HepG2 (cell line): ENCODE measurements around the gene ZNF207. TPM values are rescaled to one million over a fixed set of nuclear protein-coding genes. Genes with fewer than 3 reads are reported as not detected.

ENCODE experiments used
- ATAC-seq: fragments of 200-7000 bp; cut with Tn5 transposase; 3 replicates; pipeline ENCODE4 v1.9.1; 2020; ENCODE audit warnings: mild to moderate bottlenecking, moderate library complexity
- BruUV-seq: library from RNA; stranded (reverse); fragments of 400-500 nt; replicated peaks from 2 replicates; lab custom pipeline; 2021; lab: Mats Ljungman, UMichigan
- CTCF ChIA-PET: fragments of 300-600 bp; formaldehyde crosslinking; extraction: SDS; loops from one replicate; lab custom pipeline; 2021; ENCODE audit warnings: low total read pairs, inconsistent platforms, low intra/inter-chr PET ratio; lab: Yijun Ruan, JAX
- POLR2A ChIA-PET: fragments of 350-600 bp; sonication (Branson Sonifier 250); formaldehyde crosslinking; loops from one replicate; lab custom pipeline; 2020; ENCODE audit warnings: antibody characterized with exemption, inconsistent platforms; lab: Yijun Ruan, JAX
- DNase-seq: peaks from one replicate; pipeline ENCODE4 v3.0.0-alpha.2; 2015; ENCODE audit warnings: low spot score
- FAIRE-seq: peaks from 3 replicates; lab custom pipeline; 2011; peaks lifted over from hg19 to GRCh38; lab: Jason Lieb, UNC
- H2AFZ ChIP-seq: one replicate; pipeline ENCODE4 v1.6.1; 2011; ENCODE audit warnings: low read length, inconsistent platforms
- H3K27ac ChIP-seq: fragments of 300-600 bp; 3 replicates; pipeline ENCODE4 v1.8.0; 2011; ENCODE audit warnings: mixed run types, mild to moderate bottlenecking, mixed read lengths, low read length, inconsistent platforms; ENCODE audit not compliant: insufficient read depth; ENCODE audit errors: extremely low read length
- H3K27me3 ChIP-seq, 2 experiments: fragments of 200-600 bp in 1 of 2; 2 replicates in 1 of 2; 3 replicates in 1 of 2; pipeline versions ENCODE4 v1.6.0 to v1.8.0; 2011; ENCODE audit warnings: low read length in 2 of 2, mild to moderate bottlenecking in 2 of 2, moderate library complexity in 2 of 2, inconsistent platforms in 1 of 2; ENCODE audit not compliant: insufficient read depth in 2 of 2, control insufficient read depth in 1 of 2
- H3K36me3 ChIP-seq, 2 experiments: fragments of 200-600 bp in 1 of 2; replicated peaks in 1 of 2; 2 replicates in 1 of 2; 3 replicates in 1 of 2; pipeline versions ENCODE4 v1.5.1 to v1.8.0; 2011; ENCODE audit warnings: low read length in 2 of 2, inconsistent platforms in 1 of 2; ENCODE audit not compliant: insufficient read depth in 2 of 2, control insufficient read depth in 1 of 2
- H3K4me1 ChIP-seq: 2 replicates; pipeline ENCODE4 v1.5.1; 2012; ENCODE audit warnings: low read length, inconsistent platforms; ENCODE audit not compliant: insufficient read depth
- H3K4me2 ChIP-seq: 2 replicates; pipeline ENCODE4 v1.6.0; 2011; ENCODE audit warnings: low read depth, low read length, inconsistent platforms
- H3K4me3 ChIP-seq, 3 experiments: fragments of 200-600 bp in 1 of 3; sonication (generic), shearing (Covaris generic) in 1 of 3; replicated peaks in 1 of 3; 2 replicates each; pipeline ENCODE4 v1.5.1; 2011 to 2016; ENCODE audit warnings: low read length in 3 of 3, inconsistent platforms in 2 of 3, low read depth in 2 of 3, mild to moderate bottlenecking in 2 of 3, control low read depth in 1 of 3, mixed read lengths in 1 of 3; ENCODE audit not compliant: insufficient read depth in 1 of 3
- H3K79me2 ChIP-seq: one replicate; pipeline ENCODE4 v1.6.1; 2011; ENCODE audit warnings: low read length, inconsistent platforms; ENCODE audit not compliant: insufficient read depth
- H3K9ac ChIP-seq: 2 replicates; pipeline ENCODE4 v1.6.0; 2011; ENCODE audit warnings: mild to moderate bottlenecking, low read depth, low read length, inconsistent platforms; ENCODE audit not compliant: insufficient read depth
- H3K9me3 ChIP-seq: 2 replicates; pipeline ENCODE4 v1.5.1; 2012; ENCODE audit warnings: mild to moderate bottlenecking, low read length
- H4K20me1 ChIP-seq: 2 replicates; pipeline ENCODE4 v1.6.0; 2011; ENCODE audit warnings: inconsistent platforms, mild to moderate bottlenecking, low read length, moderate library complexity; ENCODE audit not compliant: insufficient read depth
- CREM ChIP-seq, 2 experiments: sonication (generic) in 1 of 2; formaldehyde crosslinking in 1 of 2; IDR thresholded peaks; 2 replicates each; pipeline versions ENCODE4 v1.4.0 to v1.6.1; 2016 to 2020; ENCODE audit warnings: antibody characterized with exemption in 1 of 2, mild to moderate bottlenecking in 1 of 2, missing genetic modification reagents in 1 of 2
- HNF4A ChIP-seq: sonication (generic); formaldehyde crosslinking; IDR thresholded peaks from 2 replicates; pipeline ENCODE4 v1.4.0; 2020; ENCODE audit warnings: missing genetic modification reagents
- MXI1 ChIP-seq: IDR thresholded peaks from 3 replicates; pipeline ENCODE4 v1.6.1; 2012; ENCODE audit warnings: low read depth, low read length, inconsistent platforms, borderline replicate concordance
- PRMT3 ChIP-seq: sonication (generic); formaldehyde crosslinking; IDR thresholded peaks from 2 replicates; pipeline ENCODE4 v1.8.1; 2022; ENCODE audit warnings: low read depth, mild to moderate bottlenecking, moderate library complexity, missing genetic modification reagents, borderline replicate concordance
- RAD21 ChIP-seq: fragments of 450-650 bp; formaldehyde crosslinking; IDR thresholded peaks from 2 replicates; pipeline ENCODE4 v1.5.0; 2020; ENCODE audit warnings: mild to moderate bottlenecking
- RCOR2 ChIP-seq: IDR thresholded peaks from 2 replicates; pipeline ENCODE4 v1.6.1; 2016; ENCODE audit warnings: missing biosample characterization, missing genetic modification reagents
- SOX13 ChIP-seq, 3 experiments: fragments of 450-650 bp in 1 of 3; sonication (generic) in 1 of 3; formaldehyde crosslinking in 1 of 3; IDR thresholded peaks in 2 of 3; conservative IDR thresholded peaks in 1 of 3; 2 replicates each; pipeline versions ENCODE4 v1.5.0 to v1.6.1; 2016 to 2020; ENCODE audit warnings: antibody characterized with exemption in 1 of 3, mild to moderate bottlenecking in 1 of 3, missing compliant biosample characterization in 1 of 3, missing genetic modification reagents in 1 of 3, moderate library complexity in 1 of 3
- THRA ChIP-seq: sonication (generic); formaldehyde crosslinking; IDR thresholded peaks from 2 replicates; pipeline ENCODE4 v1.4.0; 2020; ENCODE audit warnings: missing genetic modification reagents, borderline replicate concordance
- TP53 ChIP-seq: sonication (generic); formaldehyde crosslinking; conservative IDR thresholded peaks from 2 replicates; pipeline ENCODE4 v1.4.0; 2020; ENCODE audit warnings: missing genetic modification reagents
- ZBTB4 ChIP-seq: sonication (generic); formaldehyde crosslinking; IDR thresholded peaks from 2 replicates; pipeline ENCODE4 v1.4.0; 2020; ENCODE audit warnings: missing genetic modification reagents, mild to moderate bottlenecking, borderline replicate concordance
- ZGPAT ChIP-seq: IDR thresholded peaks from 2 replicates; pipeline ENCODE4 v1.6.1; 2016; ENCODE audit warnings: mild to moderate bottlenecking
- ZIK1 ChIP-seq: sonication (generic); formaldehyde crosslinking; IDR thresholded peaks from 2 replicates; pipeline ENCODE4 v1.5.0; 2020; ENCODE audit warnings: mild to moderate bottlenecking, low read depth, missing genetic modification reagents, borderline replicate concordance
- ZNF430 ChIP-seq: sonication (generic); formaldehyde crosslinking; IDR thresholded peaks from 2 replicates; pipeline ENCODE4 v1.9.0; 2021; ENCODE audit warnings: mild to moderate bottlenecking, missing genetic modification reagents
- ZNF550 ChIP-seq: sonication (generic); formaldehyde crosslinking; IDR thresholded peaks from 2 replicates; pipeline ENCODE4 v1.4.0; 2020; ENCODE audit warnings: mild to moderate bottlenecking, missing genetic modification reagents, borderline replicate concordance
- ZUFSP ChIP-seq: sonication (generic); formaldehyde crosslinking; IDR thresholded peaks from 2 replicates; pipeline ENCODE4 v1.9.0; 2021; ENCODE audit warnings: missing genetic modification reagents, mild to moderate bottlenecking, borderline replicate concordance
- WGBS: methylation state at CpG from one replicate; pipeline ENCODE4 v1.1.6; 2017; ENCODE audit warnings: low lambda C conversion rate; 5-methylcytosine and 5-hydroxymethylcytosine counted together
- in situ Hi-C: cut with HindIII; loops from 2 replicates; pipeline ENCODE4 v1.10.0; 2017; ENCODE audit warnings: low pct_unique_long_range_greater_than_20kb; ENCODE audit not compliant: extremely low pct_ligation_motif_present
- intact Hi-C: fragments of 100-400 bp; cut with micrococcal nuclease; formaldehyde crosslinking; loops from one replicate; pipeline ENCODE4 v1.10.0; 2022; ENCODE audit not compliant: unreplicated experiment
- polyA plus RNA-seq, 8 experiments: library from polyadenylated mRNA; depleted of rRNA in 3 of 8; stranded (reverse) in 7 of 8; unstranded in 1 of 8; fragments of >200 nt; fragmentation: Illumina TruSeq in 4 of 8; extraction: Trizol in 4 of 8; gene quantifications; 2 replicates each; pipeline versions ENCODE4 v1.2.1 to v1.2.3, GENCODE V29; 2011 to 2016; ENCODE audit warnings: low read depth in 4 of 8, missing spikeins in 1 of 8, mixed read lengths in 1 of 8; ENCODE audit not compliant: insufficient read depth in 1 of 8
- total RNA-seq, 5 experiments: library from RNA; depleted of rRNA; stranded (reverse); fragments of >200 nt; fragmentation: Illumina TruSeq; extraction: Trizol; gene quantifications; 2 replicates each; pipeline ENCODE4 v1.2.3, GENCODE V29; 2016; ENCODE audit warnings: low read depth in 1 of 5

Gene ZNF207
- total and polyA plus RNA-seq, 2 of the 13 experiments (the other 11 are each of a cell fraction or from before 2014, with no cell fraction given): 150 to 164 TPM

GRCh38 chr17:32345951-32346600 lies 3.9 kb upstream of the ZNF207 start:
- FAIRE-seq: no peak
- intact Hi-C loops: no loop called here
- Histone ChIP-seq H3K9me3 (no peaks in the 10 kb centered on the region), H3K9ac (no peak overlapping the region), H3K36me3 (no peaks in the 10 kb centered on the region), H3K4me3 (no peak overlapping the region), H3K27me3 (peaks cover 0 to 4% of the 10 kb centered on the region in 2 experiments; a peak in 1 of 5 replicates), H3K4me1 (peaks cover 30% of the 10 kb centered on the region), H3K79me2 (peaks cover 23% of the 10 kb centered on the region), H2AFZ (no peak overlapping the region), H4K20me1 (peaks cover 4% of the 10 kb centered on the region), H3K27ac (no peak overlapping the region), H3K4me2 (no peak overlapping the region)
- WGBS: 82% methylated on average over 11 of the region's 11 CpGs
- POLR2A ChIA-PET: no interaction called here
- CTCF ChIA-PET: no interaction called here
- ATAC-seq: no peak
- DNase-seq: no peak
- no peak for TF ChIP-seq PRMT3 (CRISPR knock-in tag)
- no peak for TF ChIP-seq RCOR2 (CRISPR knock-in tag)
- TF ChIP-seq ZNF430 (CRISPR knock-in tag): no peak
- TF ChIP-seq ZUFSP (CRISPR knock-in tag): no peak
- TF ChIP-seq ZNF550 (CRISPR knock-in tag): no peak
- TF ChIP-seq ZBTB4 (CRISPR knock-in tag): no peak
- no peak for TF ChIP-seq RAD21 (CRISPR knock-in tag)
- TF ChIP-seq MXI1: no peak
- TF ChIP-seq CREM (IDR thresholded peaks at IDR 0.05): no peak
- TF ChIP-seq CREM (CRISPR knock-in tag; IDR thresholded peaks at IDR 0.05): no peak
- TF ChIP-seq SOX13 (IDR thresholded peaks at IDR 0.05): no peak
- TF ChIP-seq SOX13 (CRISPR knock-in tag; conservative IDR thresholded peaks at IDR 0.05 in 1 of 2, IDR thresholded peaks at IDR 0.05 in 1 of 2): no peak
- no peak for TF ChIP-seq THRA
- no peak for TF ChIP-seq HNF4A (CRISPR knock-in tag)
- TF ChIP-seq ZIK1 (CRISPR knock-in tag): no peak
- TF ChIP-seq TP53 (CRISPR knock-in tag): no peak
- TF ChIP-seq ZGPAT (CRISPR knock-in tag): no peak
- BruUV-seq: no TSS peak
- in situ Hi-C loops: no loop called here
